CD1c-positive myeloid dendritic cell (primary cell): ENCODE data around the gene RBCK1.
A peak's percentile ranks its signal among the peaks of the same experiment; 100 is the strongest.
"Not testable (repeated sequence)": the region's sequence is repeated elsewhere in the genome, so short reads cannot be mapped to it uniquely, and the experiment has no call there.

ENCODE experiments used
- DNase-seq: peaks from one replicate; pipeline ENCODE4 v3.0.0-alpha.2; 2016; ENCODE audit errors: extremely low spot score

Gene RBCK1

DNA sequence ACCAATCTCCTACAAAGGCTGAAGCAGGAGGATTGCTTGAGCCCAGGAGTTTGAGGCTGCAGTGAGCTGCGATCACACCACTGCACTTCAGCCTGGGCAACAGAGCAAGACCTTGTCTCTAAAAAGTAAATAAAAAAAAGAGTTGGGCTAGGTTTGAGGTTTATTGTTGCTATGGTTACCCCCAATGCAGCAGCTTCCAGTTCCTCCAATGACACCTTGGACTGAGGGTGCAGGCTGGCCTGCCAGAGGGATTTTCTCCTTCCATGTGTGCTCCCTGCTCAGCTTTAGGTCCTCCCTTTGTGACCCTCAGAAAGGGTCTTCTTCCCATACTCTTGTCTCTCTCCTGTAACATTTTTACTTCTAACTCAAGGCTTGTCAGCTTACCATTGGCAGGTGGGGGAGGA is 64.8 kb downstream of the RBCK1 start:
- no peak for DNase-seq

DNA sequence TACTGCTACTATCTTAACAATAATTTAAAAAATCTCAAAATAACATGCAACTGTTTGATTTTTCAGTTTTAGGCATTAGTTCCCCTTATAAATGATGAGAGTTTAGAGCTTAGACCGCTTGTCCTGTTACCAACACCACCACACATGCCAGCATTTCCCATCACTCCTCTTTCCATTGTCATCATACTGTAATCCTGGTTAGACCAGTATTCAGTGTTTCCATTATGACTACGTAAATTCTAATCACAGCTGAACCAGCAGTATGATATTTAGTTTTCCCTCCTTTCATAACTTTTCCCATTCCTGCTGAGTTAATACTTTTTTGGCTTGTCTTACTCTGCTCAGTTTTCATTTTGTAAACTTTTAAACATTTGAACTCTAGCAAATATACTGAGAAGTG is 66.5 kb downstream of the RBCK1 start:
- no peak for DNase-seq

DNA sequence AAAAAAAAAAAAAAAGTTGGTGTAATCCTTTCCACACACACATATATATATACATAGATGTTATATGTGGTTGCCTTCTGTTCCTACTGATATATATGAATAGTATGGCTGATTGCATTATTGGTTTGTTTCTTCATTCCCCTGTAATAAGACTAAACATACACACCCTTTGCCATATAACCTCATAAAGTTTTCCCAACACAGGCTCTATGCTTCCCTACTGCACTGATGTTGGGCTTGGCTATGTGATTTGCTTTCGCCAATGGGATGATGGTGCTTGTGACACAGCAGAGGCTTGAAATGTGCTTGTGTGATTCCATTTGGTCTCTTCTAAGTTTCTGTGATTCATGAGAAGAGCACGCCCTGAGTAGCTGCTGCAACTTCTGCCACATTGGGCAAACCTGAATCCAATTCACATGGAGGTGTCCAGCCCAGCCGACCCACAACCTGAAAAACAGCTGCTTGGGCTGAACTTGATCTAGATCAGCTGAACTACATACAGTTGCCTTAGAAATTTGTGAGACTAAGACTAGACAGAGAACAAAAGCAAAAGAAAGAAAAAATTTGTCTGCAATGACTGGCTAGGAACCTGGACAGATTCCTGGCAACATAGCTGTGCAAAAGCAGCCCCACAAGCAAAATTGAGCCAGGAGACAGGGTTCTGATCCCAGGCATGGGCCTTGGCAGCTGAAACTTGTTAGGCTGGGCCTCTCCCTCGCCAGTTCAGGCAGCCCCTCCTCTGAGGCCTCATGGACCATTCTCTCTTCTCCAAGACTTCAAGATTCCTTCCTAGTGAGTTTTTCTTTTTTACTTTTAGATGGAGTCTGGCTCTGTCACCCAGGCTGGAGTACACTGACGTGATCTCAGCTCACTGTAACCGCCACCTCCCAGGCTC is 67.6 kb downstream of the RBCK1 start:
- no peak for DNase-seq

DNA sequence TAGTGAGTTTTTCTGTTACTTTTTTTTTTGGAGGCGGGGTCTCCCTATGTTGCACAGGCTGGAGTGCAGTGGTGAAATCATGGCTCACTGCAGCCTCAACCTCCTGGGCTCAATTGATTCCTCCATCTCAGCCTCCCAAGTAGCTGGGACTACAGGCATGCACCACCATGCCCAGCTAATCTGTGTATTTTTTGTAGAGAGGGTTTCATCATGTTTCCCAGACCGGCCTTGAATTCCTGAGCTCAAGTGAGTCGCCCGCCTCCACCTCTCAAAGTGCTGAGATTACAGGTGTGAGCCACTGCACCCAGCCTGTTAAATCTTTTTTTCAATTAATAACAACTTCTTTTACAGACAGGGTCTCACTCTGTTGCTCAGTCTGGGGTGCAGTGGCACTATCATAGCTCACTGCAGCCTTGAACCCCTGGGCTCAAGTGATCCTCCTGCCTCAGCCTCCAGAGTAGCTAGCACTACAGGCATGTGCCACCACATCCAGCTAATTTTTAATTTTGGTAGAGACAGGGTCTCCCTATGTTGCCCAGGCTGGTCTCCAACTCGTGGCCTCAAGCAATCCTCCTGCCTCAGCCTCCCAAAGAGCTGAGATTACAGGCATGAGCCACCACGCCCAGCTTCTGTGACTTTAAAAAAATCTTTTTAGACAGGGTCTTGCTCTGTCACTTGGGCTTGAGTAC is 68.6 kb downstream of the RBCK1 start:
- DNase-seq = not testable (repeated sequence)

DNA sequence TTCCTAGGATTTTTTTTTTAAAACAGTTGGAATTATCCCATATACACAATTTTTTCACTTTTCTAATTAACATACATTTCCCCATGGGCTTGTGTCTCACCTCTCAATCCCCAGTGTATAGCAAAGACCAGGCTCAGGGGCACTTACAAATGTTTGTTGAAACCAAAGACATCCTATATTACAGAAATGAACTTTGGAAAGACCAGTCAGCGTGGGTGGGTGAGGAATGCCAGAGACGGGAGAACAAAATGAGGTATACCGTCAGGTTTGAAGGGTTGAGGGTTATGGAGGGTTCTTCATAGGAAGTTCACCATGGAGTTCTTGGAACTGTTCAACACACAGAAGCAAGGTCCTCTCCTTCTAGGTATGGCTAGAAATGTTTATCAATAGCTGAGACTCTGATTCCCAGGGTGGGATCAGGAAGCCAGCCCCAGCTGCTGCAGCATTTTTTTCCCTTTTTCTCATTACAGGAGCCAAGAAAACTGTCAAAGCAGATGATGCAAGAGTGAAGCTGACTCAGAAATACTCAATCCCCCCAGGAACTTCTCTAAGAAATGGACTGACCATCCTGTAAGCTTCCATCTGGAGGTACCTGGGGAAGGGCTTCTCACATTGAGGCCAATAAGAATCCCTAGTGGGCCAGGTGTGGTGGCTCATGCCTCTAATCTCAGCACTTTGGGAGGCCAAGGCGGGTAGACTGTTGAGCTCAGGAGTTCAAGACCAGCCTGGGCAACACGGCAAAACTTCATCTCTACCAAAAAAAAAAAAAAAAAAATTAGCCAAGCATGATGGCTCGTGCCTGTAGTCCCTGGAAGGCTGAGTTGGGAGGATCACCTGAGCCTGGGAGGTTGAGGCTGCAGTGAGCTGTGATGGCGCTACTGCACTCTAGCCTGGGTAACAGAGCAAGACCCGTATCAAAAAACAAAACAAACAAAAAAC is 70.2 kb downstream of the RBCK1 start:
- no peak for DNase-seq

DNA sequence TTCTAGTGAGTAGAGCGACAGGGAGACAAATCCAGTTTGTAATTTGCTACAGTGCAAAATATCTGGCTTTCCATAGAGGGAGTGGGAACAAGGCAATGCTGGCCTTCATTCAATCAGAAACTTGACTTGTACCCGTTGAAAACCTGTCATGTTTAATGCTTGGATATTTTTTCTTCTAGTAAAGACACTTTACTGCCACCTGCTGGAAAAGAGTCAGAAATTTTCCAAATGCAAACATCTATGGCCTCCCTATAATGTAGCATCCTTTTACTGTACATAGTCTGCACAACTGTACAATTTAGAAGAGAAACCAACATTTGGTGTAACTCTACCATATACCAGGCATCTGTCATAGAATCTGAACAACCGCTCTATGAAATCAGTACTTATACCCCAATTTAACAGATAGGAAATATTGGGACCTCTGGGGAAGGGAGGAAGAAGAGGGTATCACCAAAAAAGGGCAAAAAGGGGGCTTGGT is 70.9 kb downstream of the RBCK1 start:
- DNase-seq = peak; percentile 77

DNA sequence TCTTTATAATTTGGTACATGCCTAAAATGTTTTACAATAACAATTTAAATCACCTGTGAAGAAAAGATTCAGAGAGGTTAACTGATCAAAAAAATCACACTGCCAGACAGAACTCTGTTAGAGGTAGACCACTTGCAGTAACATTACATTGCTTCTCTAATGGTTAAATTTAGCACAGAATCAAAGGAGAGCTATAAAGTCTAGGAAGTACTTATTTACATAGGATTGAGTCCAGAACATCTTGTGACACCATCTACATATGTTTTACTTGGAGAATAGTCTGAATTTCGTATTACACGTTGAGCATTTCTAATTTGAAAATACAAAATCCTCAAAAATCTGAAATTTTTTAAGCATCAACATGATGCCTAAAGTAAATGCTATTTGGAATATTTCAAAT is 71.4 kb downstream of the RBCK1 start:
- DNase-seq = no peak

DNA sequence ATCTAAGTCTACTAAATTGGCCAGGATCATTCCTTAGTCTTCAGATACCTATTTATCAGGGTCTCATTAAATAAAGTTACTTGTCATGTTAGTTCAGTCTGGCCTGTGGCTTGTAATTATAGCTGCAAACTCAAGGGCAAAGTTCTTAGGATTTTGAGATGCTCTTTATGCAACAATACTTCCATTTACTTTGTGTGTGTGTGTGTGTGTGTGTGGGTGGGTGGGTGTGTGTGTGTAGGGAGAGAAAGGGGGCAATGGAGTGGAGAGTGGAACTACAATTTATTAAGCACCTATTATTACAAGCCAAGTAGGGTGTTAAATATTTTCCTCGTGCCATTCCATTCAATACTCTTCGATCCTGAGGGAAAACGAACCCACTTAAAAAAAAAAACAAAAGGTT is 71.9 kb downstream of the RBCK1 start:
- DNase-seq = no peak

DNA sequence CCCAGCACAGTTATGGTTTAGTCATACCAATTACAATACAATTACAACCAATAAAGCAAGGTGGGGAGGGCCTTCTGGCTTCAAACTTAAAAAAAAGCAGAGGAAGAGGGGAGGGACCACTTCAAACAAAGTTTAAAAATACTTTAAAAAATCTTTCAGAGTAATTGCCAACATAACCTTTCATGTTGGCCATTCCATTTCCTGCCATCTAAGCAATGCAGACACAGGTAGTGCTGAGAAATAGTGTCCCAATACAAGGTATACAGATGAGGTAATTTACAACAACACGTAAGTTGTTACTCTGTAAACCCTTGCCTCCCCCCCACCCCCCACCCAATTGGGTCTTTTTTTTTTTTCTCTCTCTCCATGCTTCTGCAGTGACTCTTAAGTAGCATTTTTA is 73.1 kb downstream of the RBCK1 start:
- no peak for DNase-seq
